Hepatocyte (in vitro differentiated cells): ENCODE results near the gene MAFF.

Source experiments
- CTCF ChIP-seq: fragments of 200-600 bp; sonication (generic); IDR thresholded peaks from 2 replicates; pipeline ENCODE4 v1.5.1; 2016; ENCODE audit warnings: antibody characterized with exemption, mild to moderate bottlenecking; ENCODE audit not compliant: poor library complexity
- EZH2 ChIP-seq: fragments of 200-600 bp; sonication (generic); IDR thresholded peaks from 2 replicates; pipeline ENCODE4 v1.6.1; 2016; ENCODE audit warnings: antibody characterized with exemption, mild to moderate bottlenecking, borderline replicate concordance
- EZH2phosphoT487 ChIP-seq: fragments of 200-600 bp; sonication (generic); IDR thresholded peaks from one replicate; pipeline ENCODE4 v1.6.1; 2018; ENCODE audit warnings: antibody characterized with exemption, mild to moderate bottlenecking, low read depth, moderate library complexity; ENCODE audit not compliant: unreplicated experiment, severe bottlenecking

DNA sequence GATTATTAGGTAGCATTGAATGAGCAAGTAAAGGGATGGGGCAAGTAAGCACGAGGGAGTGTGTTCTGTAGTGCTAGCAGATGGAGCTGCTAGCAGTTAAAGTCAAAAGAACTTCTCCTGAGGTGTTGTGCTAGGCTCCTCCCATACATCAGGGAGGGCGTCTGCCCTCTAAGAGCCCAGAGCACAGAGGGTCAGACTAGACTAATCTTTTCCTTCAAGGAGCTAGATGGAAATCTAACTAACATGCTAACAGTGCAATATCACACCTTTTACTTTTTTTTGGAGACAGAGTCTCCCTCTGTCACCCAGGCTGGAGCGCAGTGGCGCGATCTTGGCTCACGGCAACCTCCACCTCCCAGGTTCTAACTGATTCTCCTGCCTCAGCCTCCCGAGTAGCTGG, 17.0 kb upstream of the MAFF start:
- TF ChIP-seq CTCF (no peak), EZH2 (no peak), EZH2phosphoT487 (no peak)
